Measurements from ENCODE around the gene MALRD1.

DNA sequence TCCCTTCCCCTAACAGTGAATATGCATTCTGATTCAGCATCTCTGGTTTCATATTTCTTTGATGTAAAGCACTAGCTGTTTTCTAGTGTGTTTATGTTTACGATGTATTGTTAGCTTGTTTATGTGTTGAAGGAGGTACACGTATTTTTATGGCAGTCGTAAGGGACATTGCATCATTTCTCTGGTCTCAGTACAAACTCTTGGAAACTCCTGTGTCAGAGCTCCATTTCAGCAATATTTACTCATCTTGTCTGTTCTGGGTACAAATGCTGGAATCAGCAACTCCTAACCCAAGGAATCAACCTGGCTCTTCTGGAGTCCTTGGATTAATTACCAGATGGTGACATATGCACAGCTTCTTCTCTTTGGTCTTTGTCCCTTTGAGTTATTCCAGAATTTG is 497.6 kb downstream of the MALRD1 start:
- TF ChIP-seq, protein P1, sequence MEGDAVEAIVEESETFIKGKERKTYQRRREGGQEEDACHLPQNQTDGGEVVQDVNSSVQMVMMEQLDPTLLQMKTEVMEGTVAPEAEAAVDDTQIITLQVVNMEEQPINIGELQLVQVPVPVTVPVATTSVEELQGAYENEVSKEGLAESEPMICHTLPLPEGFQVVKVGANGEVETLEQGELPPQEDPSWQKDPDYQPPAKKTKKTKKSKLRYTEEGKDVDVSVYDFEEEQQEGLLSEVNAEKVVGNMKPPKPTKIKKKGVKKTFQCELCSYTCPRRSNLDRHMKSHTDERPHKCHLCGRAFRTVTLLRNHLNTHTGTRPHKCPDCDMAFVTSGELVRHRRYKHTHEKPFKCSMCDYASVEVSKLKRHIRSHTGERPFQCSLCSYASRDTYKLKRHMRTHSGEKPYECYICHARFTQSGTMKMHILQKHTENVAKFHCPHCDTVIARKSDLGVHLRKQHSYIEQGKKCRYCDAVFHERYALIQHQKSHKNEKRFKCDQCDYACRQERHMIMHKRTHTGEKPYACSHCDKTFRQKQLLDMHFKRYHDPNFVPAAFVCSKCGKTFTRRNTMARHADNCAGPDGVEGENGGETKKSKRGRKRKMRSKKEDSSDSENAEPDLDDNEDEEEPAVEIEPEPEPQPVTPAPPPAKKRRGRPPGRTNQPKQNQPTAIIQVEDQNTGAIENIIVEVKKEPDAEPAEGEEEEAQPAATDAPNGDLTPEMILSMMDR (IDR thresholded peaks at IDR 0.05), result no peak
- TF ChIP-seq POLR2A (IDR thresholded peaks at IDR 0.05), result no peak

Data from thyroid gland (tissue), 4 donors.